ENCODE data around the gene ADGRL3.

- no peak for TF ChIP-seq CTCF (IDR thresholded peaks at IDR 0.05; ENCODE audit: low read depth, low read length)
- TF ChIP-seq EZH2phosphoT487 (IDR thresholded peaks at IDR 0.05; ENCODE audit: low read depth), result no peak
Measured at GRCh38 chr4:61473306-61473705, 273.2 kb downstream of the ADGRL3 start.

Data from OCI-LY3 (cell line).